ENCODE results near the gene TRPC5OS. TPM values are rescaled to one million over a fixed set of nuclear protein-coding genes. Genes with fewer than 3 reads are reported as not detected.

TRPC5OS gene
- total and polyA plus RNA-seq, 2 of the 4 experiments (the other 2 are of a cell fraction), result not detected

- no peak for TF ChIP-seq FOS (IDR thresholded peaks at IDR 0.05; ENCODE audit: low read depth, low read length)
- TF ChIP-seq BHLHE40 (IDR thresholded peaks at IDR 0.05; ENCODE audit: low read depth, low read length), result no peak
- TF ChIP-seq USF2 (IDR thresholded peaks at IDR 0.05; ENCODE audit: low read depth, low read length), result no peak
- TF ChIP-seq MAFK (IDR thresholded peaks at IDR 0.05; ENCODE audit: low read depth, low read length), result no peak
- TF ChIP-seq, protein P1, sequence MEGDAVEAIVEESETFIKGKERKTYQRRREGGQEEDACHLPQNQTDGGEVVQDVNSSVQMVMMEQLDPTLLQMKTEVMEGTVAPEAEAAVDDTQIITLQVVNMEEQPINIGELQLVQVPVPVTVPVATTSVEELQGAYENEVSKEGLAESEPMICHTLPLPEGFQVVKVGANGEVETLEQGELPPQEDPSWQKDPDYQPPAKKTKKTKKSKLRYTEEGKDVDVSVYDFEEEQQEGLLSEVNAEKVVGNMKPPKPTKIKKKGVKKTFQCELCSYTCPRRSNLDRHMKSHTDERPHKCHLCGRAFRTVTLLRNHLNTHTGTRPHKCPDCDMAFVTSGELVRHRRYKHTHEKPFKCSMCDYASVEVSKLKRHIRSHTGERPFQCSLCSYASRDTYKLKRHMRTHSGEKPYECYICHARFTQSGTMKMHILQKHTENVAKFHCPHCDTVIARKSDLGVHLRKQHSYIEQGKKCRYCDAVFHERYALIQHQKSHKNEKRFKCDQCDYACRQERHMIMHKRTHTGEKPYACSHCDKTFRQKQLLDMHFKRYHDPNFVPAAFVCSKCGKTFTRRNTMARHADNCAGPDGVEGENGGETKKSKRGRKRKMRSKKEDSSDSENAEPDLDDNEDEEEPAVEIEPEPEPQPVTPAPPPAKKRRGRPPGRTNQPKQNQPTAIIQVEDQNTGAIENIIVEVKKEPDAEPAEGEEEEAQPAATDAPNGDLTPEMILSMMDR (conservative IDR thresholded peaks at IDR 0.05; ENCODE audit: low read depth, low read length), result no peak
- no peak for TF ChIP-seq CEBPB (IDR thresholded peaks at IDR 0.05; ENCODE audit: low read depth, low read length)
- TF ChIP-seq RAD21 (IDR thresholded peaks at IDR 0.05; ENCODE audit: low read length), result no peak
- no peak for TF ChIP-seq MXI1 (IDR thresholded peaks at IDR 0.05; ENCODE audit: borderline replicate concordance, low read depth, low read length)
- no peak for TF ChIP-seq NFE2L2 (IDR thresholded peaks at IDR 0.05; ENCODE audit: low read depth, low read length)
- TF ChIP-seq RCOR1 (IDR thresholded peaks at IDR 0.05; ENCODE audit: insufficient replicate concordance, low read length), result no peak
- TF ChIP-seq CHD1 (IDR thresholded peaks at IDR 0.05; ENCODE audit: low read depth, low read length), result no peak
- TF ChIP-seq SMC3 (IDR thresholded peaks at IDR 0.05; ENCODE audit: low read depth, low read length), result no peak
- no peak for TF ChIP-seq RFX5 (IDR thresholded peaks at IDR 0.05; ENCODE audit: low read depth, low read length)
- H3K4ac ChIP-seq (ENCODE audit: low read depth, low read length), result no peak overlapping the region
- H3K27ac ChIP-seq (ENCODE audit: insufficient read depth, low read length), result no peak overlapping the region
- H3K79me1 ChIP-seq (ENCODE audit: low read depth in 1 of 2, low read length in 2 of 2), result no peaks in the 10 kb centered on the region
- H2AFZ ChIP-seq (replicated peaks; ENCODE audit: low read length, poor library complexity), result no peak overlapping the region
- no peak overlapping the region for H4K91ac ChIP-seq (ENCODE audit: insufficient read depth, low read depth, low read length)
- no peak overlapping the region for H2BK20ac ChIP-seq (ENCODE audit: low read depth, low read length)
- H3K9me1 ChIP-seq (ENCODE audit: insufficient read depth, low read length), result no peaks in the 10 kb centered on the region
- H2AK5ac ChIP-seq (ENCODE audit: low read depth, low read length), result no peak overlapping the region
- intact Hi-C loops (cut with micrococcal nuclease), result no loop called here
- no peak overlapping the region for H3K14ac ChIP-seq (replicated peaks; ENCODE audit: low read depth, low read length)
- H4K20me1 ChIP-seq (ENCODE audit: insufficient read depth, low read length), result no peaks in the 10 kb centered on the region
- H3K36me3 ChIP-seq (ENCODE audit: control insufficient read depth, insufficient read depth, low read length), result no peaks in the 10 kb centered on the region
- H3K27me3 ChIP-seq (ENCODE audit: control insufficient read depth, insufficient read depth, low read length), result peaks cover 2% of the 10 kb centered on the region; the same call in 1 of the 2 replicates
- H3K4me2 ChIP-seq (ENCODE audit: low read depth, low read length), result no peak overlapping the region
- H3K9me3 ChIP-seq (ENCODE audit: control insufficient read depth, insufficient read depth, low read length), result no peaks in the 10 kb centered on the region
- no peak overlapping the region for H2AK9ac ChIP-seq (replicated peaks; ENCODE audit: low read depth, low read length, poor library complexity)
- no peak overlapping the region for H3K4me3 ChIP-seq (ENCODE audit: insufficient read depth, low read depth, low read length)
- no peaks in the 10 kb centered on the region for H3K4me1 ChIP-seq (ENCODE audit: control insufficient read depth, insufficient read depth, low read length)
- no peak overlapping the region for H2BK120ac ChIP-seq (ENCODE audit: low read depth, low read length)
- dilution Hi-C loops (cut with HindIII; ENCODE audit: low sequenced_read_pairs, unreplicated experiment), result no loop called here
- no peak overlapping the region for H4K5ac ChIP-seq (ENCODE audit: low read depth, low read length)
- H3K23ac ChIP-seq (ENCODE audit: low read depth, low read length), result no peak overlapping the region
- H4K8ac ChIP-seq (ENCODE audit: low read depth in 2 of 2, low read length in 2 of 2), result no peak overlapping the region
- no peak overlapping the region for H3K9ac ChIP-seq (ENCODE audit: low read depth, low read length)
- H2BK5ac ChIP-seq (ENCODE audit: low read depth, low read length, poor library complexity, severe bottlenecking), result no peak overlapping the region
- no peak overlapping the region for H3K18ac ChIP-seq (ENCODE audit: low read depth, low read length)
- in situ Hi-C loops (cut with MboI; ENCODE audit: low sequenced_read_pairs), result no loop called here
- no CpG with 5 or more reads among the region's 1 CpG for WGBS, 2 experiments (ENCODE audit: extremely low coverage in 2 of 2, insufficient read length in 1 of 2)
- no TSS peak for BruUV-seq (replicated peaks)
- ATAC-seq (ENCODE audit: low read depth) (no peak), DNase-seq (no peak)
- H3K56ac ChIP-seq (ENCODE audit: extremely low read depth, insufficient read depth, low read length), result no peak overlapping the region
- H2BK15ac ChIP-seq (ENCODE audit: low read depth, low read length), result no peak overlapping the region
- ChIA-PET POLR2A (ENCODE audit: unreplicated experiment) (no interaction called here), CTCF (no interaction called here)
Observed at GRCh38 chrX:111880735-111881134, 4.8 kb downstream of the TRPC5OS start.
